ENCODE results near the gene REEP1. TPM values are rescaled to one million over a fixed set of nuclear protein-coding genes. Genes with fewer than 3 reads are reported as not detected.

REEP1 gene
- total RNA-seq, 6 donors from 2014 or later, result 4.1 to 10.4 (median 7.5) TPM

- H3K4me1 ChIP-seq, result no peaks in the 10 kb centered on the region
- H3K27ac ChIP-seq, result no peak overlapping the region
- H3K27me3 ChIP-seq, result no peaks in the 10 kb centered on the region
- ATAC-seq (ENCODE audit: low FRiP score in 2 of 2), result no peak
- WGBS, 2 donors, result 47 to 52% methylated on average over 3 of the region's 3 CpGs
- H3K36me3 ChIP-seq, result no peaks in the 10 kb centered on the region
- no peak overlapping the region for H3K4me3 ChIP-seq
- no peaks in the 10 kb centered on the region for H3K9me3 ChIP-seq
- TF ChIP-seq EP300 (IDR thresholded peaks at IDR 0.05) (no peak), CTCF (IDR thresholded peaks at IDR 0.05) (no peak), POLR2A (IDR thresholded peaks at IDR 0.05) (no peak), POLR2AphosphoS5 (IDR thresholded peaks at IDR 0.05) (no peak)
- DNase-seq, result no peak
These were observed 43.8 kb downstream of the REEP1 start for GRCh38 chr2:86293612-86294011.

- WGBS, 2 donors, result 91 to 92% methylated on average over 7 of the region's 7 CpGs
- Histone ChIP-seq H3K4me3 (no peak overlapping the region), H3K36me3 (no peaks in the 10 kb centered on the region), H3K27ac (no peak overlapping the region), H3K27me3 (no peaks in the 10 kb centered on the region), H3K9me3 (no peaks in the 10 kb centered on the region), H3K4me1 (no peaks in the 10 kb centered on the region)
- DNase-seq, result no peak
- TF ChIP-seq EP300 (IDR thresholded peaks at IDR 0.05) (no peak), POLR2A (IDR thresholded peaks at IDR 0.05) (no peak), CTCF (IDR thresholded peaks at IDR 0.05) (no peak), POLR2AphosphoS5 (IDR thresholded peaks at IDR 0.05) (no peak)
- ATAC-seq (ENCODE audit: low FRiP score in 2 of 2), result no peak
These were observed 44.6 kb downstream of the REEP1 start for GRCh38 chr2:86292571-86293515.

GRCh38 chr2:86291328-86291662 is 46.1 kb downstream of the REEP1 start:
- Histone ChIP-seq H3K4me3 (no peak overlapping the region), H3K4me1 (no peaks in the 10 kb centered on the region), H3K27ac (no peak overlapping the region), H3K9me3 (no peaks in the 10 kb centered on the region), H3K36me3 (no peaks in the 10 kb centered on the region), H3K27me3 (no peaks in the 10 kb centered on the region)
- no peak for TF ChIP-seq CTCF (IDR thresholded peaks at IDR 0.05)
- no peak for TF ChIP-seq POLR2A (IDR thresholded peaks at IDR 0.05)
- TF ChIP-seq POLR2AphosphoS5 (IDR thresholded peaks at IDR 0.05), result no peak
- TF ChIP-seq EP300 (IDR thresholded peaks at IDR 0.05), result no peak
- ATAC-seq (ENCODE audit: low FRiP score in 2 of 2) (no peak), DNase-seq (no peak)
- 78 to 87% methylated on average over 4 of the region's 4 CpGs for WGBS, 2 donors

GRCh38 chr2:86290596-86291327 is 46.7 kb downstream of the REEP1 start:
- TF ChIP-seq POLR2A (IDR thresholded peaks at IDR 0.05) (no peak), POLR2AphosphoS5 (IDR thresholded peaks at IDR 0.05) (no peak), CTCF (IDR thresholded peaks at IDR 0.05) (no peak), EP300 (IDR thresholded peaks at IDR 0.05) (no peak)
- no peaks in the 10 kb centered on the region for H3K36me3 ChIP-seq
- DNase-seq (no peak), ATAC-seq (ENCODE audit: low FRiP score in 2 of 2) (no peak)
- 87 to 91% methylated on average over 5 of the region's 5 CpGs for WGBS, 2 donors
- H3K27ac ChIP-seq, result no peak overlapping the region
- no peaks in the 10 kb centered on the region for H3K9me3 ChIP-seq
- no peak overlapping the region for H3K4me3 ChIP-seq
- H3K27me3 ChIP-seq, result no peaks in the 10 kb centered on the region
- H3K4me1 ChIP-seq, result peaks cover 0 to under 1% (median 0%) of the 10 kb centered on the region in 4 donors
